Hepatocyte (in vitro differentiated cells): ENCODE measurements around the gene MGLL. TPM values are rescaled to one million over a fixed set of nuclear protein-coding genes. Genes with fewer than 3 reads are reported as not detected.

Source experiments
- DNase-seq: peaks from one replicate; pipeline ENCODE4 v3.0.0-alpha.2; 2016; ENCODE audit warnings: low spot score
- H2AFZ ChIP-seq: fragments of 200-600 bp; sonication (generic); 2 replicates; pipeline ENCODE4 v1.6.0; 2016; ENCODE audit warnings: antibody characterized with exemption, mild to moderate bottlenecking
- H3K27ac ChIP-seq: fragments of 200-600 bp; sonication (generic); 2 replicates; pipeline ENCODE4 v1.5.1; 2016; ENCODE audit warnings: mild to moderate bottlenecking
- H3K27me3 ChIP-seq: fragments of 200-600 bp; sonication (generic); 2 replicates; pipeline ENCODE4 v1.6.1; 2016
- H3K36me3 ChIP-seq: fragments of 200-600 bp; sonication (generic); replicated peaks from 2 replicates; pipeline ENCODE4 v1.5.1; 2016; ENCODE audit warnings: low read depth; ENCODE audit not compliant: insufficient read depth
- H3K4me1 ChIP-seq: fragments of 200-600 bp; sonication (generic); 2 replicates; pipeline ENCODE4 v1.5.1; 2016; ENCODE audit warnings: mild to moderate bottlenecking, moderate library complexity; ENCODE audit not compliant: insufficient read depth
- H3K4me2 ChIP-seq: fragments of 200-600 bp; sonication (generic); 2 replicates; pipeline ENCODE4 v1.6.0; 2016
- H3K4me3 ChIP-seq: fragments of 200-600 bp; sonication (generic); 2 replicates; pipeline ENCODE4 v1.5.1; 2016; ENCODE audit warnings: mild to moderate bottlenecking
- H3K79me2 ChIP-seq: fragments of 200-600 bp; sonication (generic); 2 replicates; pipeline ENCODE4 v1.6.0; 2017; ENCODE audit warnings: mild to moderate bottlenecking
- H3K9me2 ChIP-seq: fragments of 200-600 bp; sonication (generic); replicated peaks from 2 replicates; pipeline ENCODE4 v1.6.0; 2017; ENCODE audit warnings: mild to moderate bottlenecking; ENCODE audit not compliant: insufficient read depth
- H3K9me3 ChIP-seq: fragments of 200-600 bp; sonication (generic); 2 replicates; pipeline ENCODE4 v1.5.1; 2016; ENCODE audit warnings: low read depth, mild to moderate bottlenecking
- H4K20me1 ChIP-seq: fragments of 200-600 bp; sonication (generic); 2 replicates; pipeline ENCODE4 v1.6.0; 2016; ENCODE audit warnings: mild to moderate bottlenecking; ENCODE audit not compliant: insufficient read depth, poor library complexity, severe bottlenecking
- CTCF ChIP-seq: fragments of 200-600 bp; sonication (generic); IDR thresholded peaks from 2 replicates; pipeline ENCODE4 v1.5.1; 2016; ENCODE audit warnings: antibody characterized with exemption, mild to moderate bottlenecking; ENCODE audit not compliant: poor library complexity
- EZH2 ChIP-seq: fragments of 200-600 bp; sonication (generic); IDR thresholded peaks from 2 replicates; pipeline ENCODE4 v1.6.1; 2016; ENCODE audit warnings: antibody characterized with exemption, mild to moderate bottlenecking, borderline replicate concordance
- EZH2phosphoT487 ChIP-seq: fragments of 200-600 bp; sonication (generic); IDR thresholded peaks from one replicate; pipeline ENCODE4 v1.6.1; 2018; ENCODE audit warnings: antibody characterized with exemption, mild to moderate bottlenecking, low read depth, moderate library complexity; ENCODE audit not compliant: unreplicated experiment, severe bottlenecking
- WGBS: methylation state at CpG from one replicate; pipeline ENCODE4 v1.1.6; 2016; ENCODE audit warnings: low lambda C conversion rate; ENCODE audit errors: missing lambda C conversion rate; 5-methylcytosine and 5-hydroxymethylcytosine counted together
- polyA plus RNA-seq: library from polyadenylated mRNA; unstranded; fragments of >200 nt; fragmentation: Nextera tagmentation; extraction: Ambion mirVana; gene quantifications from 2 replicates; pipeline ENCODE4 v1.2.1, GENCODE V29; 2016
- total RNA-seq: library from RNA; depleted of rRNA; stranded (reverse); fragments of >200 nt; gene quantifications from 2 replicates; pipeline ENCODE4 v1.2.3, GENCODE V29; 2014

Gene MGLL
- total and polyA plus RNA-seq, 2 experiments from 2014 or later: 7.3 to 21.4 TPM

- Histone ChIP-seq H3K9me2 (no peaks in the 10 kb centered on the region), H3K4me1 (no peaks in the 10 kb centered on the region), H3K27ac (no peak overlapping the region), H4K20me1 (no peaks in the 10 kb centered on the region), H3K4me3 (no peak overlapping the region), H3K36me3 (no peaks in the 10 kb centered on the region), H3K79me2 (no peaks in the 10 kb centered on the region), H3K9me3 (no peaks in the 10 kb centered on the region), H3K27me3 (no peaks in the 10 kb centered on the region), H3K4me2 (no peak overlapping the region), H2AFZ (no peak overlapping the region)
- no peak for DNase-seq
- no peak for TF ChIP-seq EZH2
- TF ChIP-seq EZH2phosphoT487: no peak
- TF ChIP-seq CTCF: no peak
- 90% methylated on average over 9 of the region's 9 CpGs for WGBS
Observed at GRCh38 chr3:127712881-127713771, 109.2 kb downstream of the MGLL start.

GRCh38 chr3:127712461-127712860, 109.9 kb downstream of the MGLL start:
- no peak for DNase-seq
- Histone ChIP-seq H3K27me3 (no peaks in the 10 kb centered on the region), H3K4me1 (no peaks in the 10 kb centered on the region), H3K4me3 (no peak overlapping the region), H3K27ac (no peak overlapping the region), H3K9me3 (no peaks in the 10 kb centered on the region), H3K36me3 (no peaks in the 10 kb centered on the region), H3K4me2 (no peak overlapping the region), H4K20me1 (no peaks in the 10 kb centered on the region), H3K79me2 (no peaks in the 10 kb centered on the region), H3K9me2 (no peaks in the 10 kb centered on the region), H2AFZ (no peak overlapping the region)
- no peak for TF ChIP-seq CTCF
- TF ChIP-seq EZH2phosphoT487: no peak
- TF ChIP-seq EZH2: no peak
- 93% methylated on average over 9 of the region's 9 CpGs for WGBS

- no peaks in the 10 kb centered on the region for H3K36me3 ChIP-seq
- H3K79me2 ChIP-seq: no peaks in the 10 kb centered on the region
- H4K20me1 ChIP-seq: no peaks in the 10 kb centered on the region
- DNase-seq: no peak
- H3K27ac ChIP-seq: no peak overlapping the region
- no peaks in the 10 kb centered on the region for H3K4me1 ChIP-seq
- H2AFZ ChIP-seq: no peak overlapping the region
- no peaks in the 10 kb centered on the region for H3K9me2 ChIP-seq
- no peak for TF ChIP-seq EZH2phosphoT487
- TF ChIP-seq EZH2: no peak
- no peak for TF ChIP-seq CTCF
- no peak overlapping the region for H3K4me2 ChIP-seq
- H3K9me3 ChIP-seq: no peaks in the 10 kb centered on the region
- no peak overlapping the region for H3K4me3 ChIP-seq
- WGBS: 93% methylated on average over 14 of the region's 14 CpGs
- no peaks in the 10 kb centered on the region for H3K27me3 ChIP-seq
Observed at GRCh38 chr3:127711896-127712295, 110.4 kb downstream of the MGLL start.
